ENCODE results near the gene GPALPP1.
A peak's percentile ranks its signal among the peaks of the same experiment; 100 is the strongest.
"Not testable (repeated sequence)": the region's sequence is repeated elsewhere in the genome, so short reads cannot be mapped to it uniquely, and the experiment has no call there.

The GPALPP1 gene, protein sequence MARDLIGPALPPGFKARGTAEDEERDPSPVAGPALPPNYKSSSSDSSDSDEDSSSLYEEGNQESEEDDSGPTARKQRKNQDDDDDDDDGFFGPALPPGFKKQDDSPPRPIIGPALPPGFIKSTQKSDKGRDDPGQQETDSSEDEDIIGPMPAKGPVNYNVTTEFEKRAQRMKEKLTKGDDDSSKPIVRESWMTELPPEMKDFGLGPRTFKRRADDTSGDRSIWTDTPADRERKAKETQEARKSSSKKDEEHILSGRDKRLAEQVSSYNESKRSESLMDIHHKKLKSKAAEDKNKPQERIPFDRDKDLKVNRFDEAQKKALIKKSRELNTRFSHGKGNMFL

DNA sequence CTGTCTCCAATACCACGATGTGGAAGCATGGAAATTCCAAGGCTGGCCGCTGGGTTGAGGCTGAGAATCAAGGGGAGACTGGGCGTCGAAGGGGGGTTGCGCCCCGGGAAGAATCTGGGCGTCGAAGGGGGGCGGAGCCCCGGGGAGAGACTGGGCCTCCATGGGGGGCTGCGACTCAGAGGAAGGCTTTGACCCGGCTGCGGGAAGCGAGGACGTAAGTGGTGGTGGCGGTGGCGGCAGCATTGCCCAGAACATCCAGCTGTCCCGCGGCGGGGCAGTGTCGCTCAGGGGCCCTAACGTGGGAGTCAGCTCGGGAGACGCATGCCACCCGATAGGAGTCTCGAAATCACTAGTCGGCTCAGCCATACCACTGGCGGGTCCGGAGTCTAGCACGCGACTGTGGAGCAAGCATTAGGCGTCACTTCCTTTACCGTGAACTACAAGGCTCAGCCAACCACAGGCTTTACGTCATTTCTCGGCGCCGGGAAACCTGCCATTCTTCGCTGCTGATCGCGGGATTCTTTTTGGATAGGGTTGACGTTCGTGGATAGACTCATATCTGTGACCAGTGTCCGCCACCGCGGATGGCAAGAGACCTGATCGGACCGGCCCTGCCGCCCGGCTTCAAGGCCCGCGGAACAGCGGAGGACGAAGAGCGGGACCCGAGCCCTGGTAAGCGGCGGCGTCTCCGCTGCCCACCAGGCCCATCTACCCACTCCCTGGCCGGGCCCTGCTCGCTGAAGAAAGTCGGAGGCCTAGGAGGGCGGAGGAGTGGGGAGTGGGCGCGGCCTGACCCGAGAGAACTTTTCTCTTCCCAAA is at the start of gene GPALPP1, which contains the start of gene NUFIP1:
Gene GPALPP1 (plus strand): TSS at position 468 of the 819 bp plus-strand sequence. CDS start 117 bp downstream, at position 585.
Gene NUFIP1 (minus strand): TSS at position 401 of the 819 bp plus-strand sequence. CDS start 35 bp downstream, at position 366.
- peak; percentile 88 for DNase-seq (ENCODE audit: low read depth in 2 of 2)

DNA sequence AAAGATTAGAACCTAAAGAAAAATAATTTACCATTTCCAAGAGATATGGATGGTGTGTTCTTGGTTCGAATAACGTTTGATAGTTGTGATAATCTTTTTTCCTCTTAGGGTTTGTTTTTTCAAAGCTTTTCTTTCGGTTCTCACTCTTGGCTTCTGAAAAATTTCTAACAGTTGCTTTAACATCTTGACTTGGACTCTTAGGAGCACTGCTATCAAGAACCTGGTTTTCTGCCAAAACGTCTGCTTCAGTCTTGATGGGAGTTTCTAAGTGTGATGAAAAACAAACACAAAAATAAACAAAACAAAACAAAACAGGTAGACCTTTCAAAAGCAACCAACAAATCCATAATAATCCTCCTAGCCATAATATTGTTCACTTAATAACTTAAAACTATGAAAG is 45.9 kb upstream of the GPALPP1 start:
- DNase-seq (ENCODE audit: low read depth in 2 of 2) = not testable (repeated sequence)

DNA sequence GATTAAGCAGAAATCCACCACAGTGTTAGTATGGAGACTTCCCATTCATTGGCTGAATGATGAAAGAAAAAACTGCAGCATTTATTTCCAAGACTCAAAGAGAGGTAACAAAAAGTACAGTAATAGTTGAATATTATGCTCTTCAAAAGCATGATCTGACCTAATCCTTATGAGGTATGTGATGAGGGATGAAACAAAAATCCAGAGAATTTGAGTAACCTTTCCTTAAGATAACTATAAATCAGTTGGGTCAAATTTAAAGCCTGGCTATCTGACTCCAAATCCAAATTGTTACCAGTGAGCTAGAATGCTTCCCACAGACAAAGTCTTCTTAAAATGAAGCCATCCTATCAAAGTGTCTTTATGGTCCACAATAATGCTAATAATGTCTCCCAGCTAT is 38.2 kb upstream of the GPALPP1 start:
- DNase-seq (ENCODE audit: low read depth in 2 of 2) = no peak

DNA sequence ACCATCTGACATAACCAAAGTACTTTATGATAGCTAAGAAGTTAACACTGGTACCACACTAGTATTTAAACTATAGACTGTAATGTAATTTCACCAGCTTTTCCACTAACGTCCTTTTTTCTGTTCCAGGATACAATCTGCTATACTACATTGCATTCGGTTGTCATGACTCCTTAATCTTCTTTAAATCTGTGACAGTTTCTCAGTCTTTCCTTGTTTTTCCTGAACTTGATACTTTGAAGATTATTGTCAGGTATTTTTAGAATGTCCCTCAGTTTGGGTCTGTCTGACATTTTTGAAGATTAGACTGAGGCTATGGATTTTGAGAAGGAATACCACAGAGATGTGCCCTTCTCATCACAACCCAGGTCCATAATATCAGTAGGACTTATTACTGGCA is 36.7 kb upstream of the GPALPP1 start:
- DNase-seq (ENCODE audit: low read depth in 2 of 2) = no peak

DNA sequence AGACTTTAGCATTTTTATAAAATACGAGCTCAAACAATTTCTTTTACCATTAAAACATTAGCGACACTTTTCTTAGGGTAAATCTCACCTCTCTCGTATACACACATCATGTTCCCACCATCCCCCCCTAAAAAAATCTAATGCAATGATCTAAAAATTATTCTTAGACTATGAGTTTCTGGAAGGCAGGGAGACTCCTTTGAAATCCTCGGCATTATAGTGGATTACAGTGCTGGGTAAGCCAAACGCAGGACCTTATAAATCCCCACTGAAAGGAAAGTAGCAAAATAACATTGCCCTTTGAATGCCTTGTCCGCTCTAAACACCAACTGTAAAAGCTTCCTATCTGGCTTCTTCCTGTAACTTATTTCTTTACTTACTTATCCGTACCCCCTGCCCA is 35.1 kb upstream of the GPALPP1 start:
- no peak for DNase-seq (ENCODE audit: low read depth in 2 of 2)

DNA sequence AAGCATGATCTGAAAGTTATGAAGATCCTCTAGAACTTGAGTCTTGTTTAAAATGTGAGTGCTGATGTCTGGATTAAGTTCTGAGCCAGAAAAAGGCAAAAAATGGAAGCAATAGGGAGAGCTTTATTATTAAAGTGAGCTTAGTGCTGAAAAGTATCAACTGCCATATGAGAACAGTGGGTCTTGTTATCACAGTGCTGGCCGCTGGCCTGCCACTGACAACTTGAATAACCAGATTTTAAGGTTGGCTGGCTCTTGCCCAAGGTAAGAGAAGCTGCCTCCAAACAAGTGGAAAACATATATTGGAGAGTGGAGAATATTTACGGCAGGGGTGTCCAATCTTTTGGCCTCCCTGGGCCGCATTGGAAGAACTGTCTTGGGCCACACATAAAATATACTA is 33.9 kb upstream of the GPALPP1 start:
- no peak for DNase-seq (ENCODE audit: low read depth in 2 of 2)

DNA sequence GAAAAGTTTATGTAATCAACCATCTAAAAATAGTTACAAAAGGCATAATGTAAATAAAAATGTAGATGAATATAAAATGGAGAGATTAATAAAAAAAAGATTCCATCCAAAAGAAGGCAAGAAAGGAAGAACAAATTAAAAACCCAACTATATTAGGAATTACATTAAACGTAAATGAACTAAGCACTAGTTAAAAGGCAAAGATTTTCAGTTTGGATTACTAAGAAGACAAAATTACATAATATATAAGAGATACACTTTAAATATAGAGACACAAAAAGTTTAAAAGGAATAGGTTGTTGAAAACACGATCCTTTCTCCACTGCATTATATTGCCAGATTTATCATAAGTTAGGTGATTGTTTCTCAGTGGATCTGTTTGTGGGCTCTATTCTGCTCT is 27.3 kb upstream of the GPALPP1 start:
- DNase-seq (ENCODE audit: low read depth in 2 of 2) = no peak

DNA sequence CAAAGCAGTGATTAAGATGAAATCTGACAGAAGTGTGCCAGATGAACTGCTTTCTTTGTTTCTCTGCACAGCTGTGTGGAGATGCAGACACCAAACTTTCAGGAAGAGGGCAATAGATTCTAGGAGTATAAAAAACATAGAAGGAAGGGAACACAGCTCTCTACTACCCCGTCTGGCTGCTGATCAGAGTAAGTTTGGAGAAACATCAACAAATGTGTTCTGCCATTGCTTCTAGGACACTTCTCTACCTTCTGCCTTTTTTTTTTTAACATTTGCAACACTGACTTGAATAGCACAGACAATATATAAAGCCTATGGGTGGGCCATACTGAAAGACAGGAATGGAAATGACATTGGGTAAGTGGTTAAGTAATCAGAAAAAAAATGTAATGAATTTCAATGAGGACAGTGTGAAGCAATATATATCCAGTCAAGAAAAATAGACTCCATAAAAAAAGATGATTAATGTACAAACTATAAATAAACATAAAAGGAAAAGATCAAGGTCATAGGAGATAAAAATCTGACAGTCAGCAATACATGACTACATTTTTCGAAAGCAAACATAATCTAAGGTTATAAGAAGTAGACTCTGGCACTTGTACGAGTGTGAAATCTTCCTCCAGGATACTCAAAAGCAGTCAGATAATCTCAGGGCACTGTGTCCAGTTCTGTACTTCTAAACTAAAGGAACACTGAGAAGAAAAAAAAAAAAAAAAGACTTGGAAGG is 21.5 kb upstream of the GPALPP1 start:
- no peak for DNase-seq (ENCODE audit: low read depth in 2 of 2)

DNA sequence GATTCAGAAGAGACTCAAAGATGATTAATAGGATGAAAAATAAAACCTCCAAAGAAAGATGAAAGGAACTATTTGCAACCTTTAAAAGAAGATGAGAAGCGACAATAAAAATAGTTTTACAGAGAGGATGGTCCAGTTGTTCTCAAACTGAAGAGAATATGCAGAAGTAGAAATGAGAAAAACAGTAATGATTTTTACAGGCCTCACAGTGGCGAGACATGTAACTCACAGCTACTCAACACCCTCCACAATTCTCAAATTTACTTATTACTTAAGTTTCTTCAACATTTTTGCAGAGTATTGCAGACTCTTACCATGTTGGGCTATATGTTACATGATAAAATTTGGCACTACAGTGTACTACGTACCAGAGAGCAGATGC is 20.9 kb upstream of the GPALPP1 start:
- DNase-seq (ENCODE audit: low read depth in 2 of 2) = no peak

DNA sequence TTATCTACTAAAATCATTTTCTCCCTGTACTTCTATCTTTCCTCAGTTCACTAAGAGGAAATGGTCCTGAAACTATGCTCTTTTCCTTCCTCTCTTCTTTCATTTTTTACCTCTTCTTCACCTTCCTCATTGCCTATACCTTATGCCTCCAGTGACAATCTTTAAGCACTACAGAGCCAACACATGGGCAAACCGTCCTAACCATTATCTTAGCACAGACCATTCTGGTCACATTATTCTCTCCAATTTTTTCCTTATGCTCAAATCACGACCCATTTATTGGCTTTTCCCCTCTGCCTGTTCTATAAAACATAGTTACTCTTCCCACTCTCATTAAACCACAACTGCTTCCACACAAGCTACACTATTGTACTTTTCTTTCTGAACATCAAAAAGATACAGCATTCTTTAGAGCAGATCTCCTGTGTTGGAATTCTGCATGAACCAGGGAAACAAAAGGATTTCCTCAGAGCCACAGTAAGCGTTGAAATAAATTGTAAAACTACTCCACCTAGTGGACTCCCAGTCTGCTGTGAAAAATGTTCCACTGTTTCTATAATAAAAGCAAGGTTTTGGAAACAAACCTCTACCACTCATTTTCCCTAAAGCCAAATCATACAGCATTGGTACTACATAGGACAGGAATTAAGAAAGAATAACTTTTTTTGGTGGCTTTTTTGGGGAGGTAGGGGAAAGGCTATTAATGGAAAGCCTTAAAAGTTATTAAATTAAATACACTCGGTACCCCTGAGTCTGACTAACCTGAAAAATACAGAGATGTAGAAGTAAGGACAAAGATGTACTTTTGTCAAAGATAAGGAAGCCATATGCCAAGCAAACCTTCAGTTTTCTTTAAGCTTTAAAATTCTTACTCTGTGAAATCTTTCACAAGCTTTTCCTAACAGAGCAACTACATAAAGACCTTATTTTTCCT is 19.5 kb upstream of the GPALPP1 start:
- DNase-seq (ENCODE audit: low read depth in 2 of 2) = no peak

DNA sequence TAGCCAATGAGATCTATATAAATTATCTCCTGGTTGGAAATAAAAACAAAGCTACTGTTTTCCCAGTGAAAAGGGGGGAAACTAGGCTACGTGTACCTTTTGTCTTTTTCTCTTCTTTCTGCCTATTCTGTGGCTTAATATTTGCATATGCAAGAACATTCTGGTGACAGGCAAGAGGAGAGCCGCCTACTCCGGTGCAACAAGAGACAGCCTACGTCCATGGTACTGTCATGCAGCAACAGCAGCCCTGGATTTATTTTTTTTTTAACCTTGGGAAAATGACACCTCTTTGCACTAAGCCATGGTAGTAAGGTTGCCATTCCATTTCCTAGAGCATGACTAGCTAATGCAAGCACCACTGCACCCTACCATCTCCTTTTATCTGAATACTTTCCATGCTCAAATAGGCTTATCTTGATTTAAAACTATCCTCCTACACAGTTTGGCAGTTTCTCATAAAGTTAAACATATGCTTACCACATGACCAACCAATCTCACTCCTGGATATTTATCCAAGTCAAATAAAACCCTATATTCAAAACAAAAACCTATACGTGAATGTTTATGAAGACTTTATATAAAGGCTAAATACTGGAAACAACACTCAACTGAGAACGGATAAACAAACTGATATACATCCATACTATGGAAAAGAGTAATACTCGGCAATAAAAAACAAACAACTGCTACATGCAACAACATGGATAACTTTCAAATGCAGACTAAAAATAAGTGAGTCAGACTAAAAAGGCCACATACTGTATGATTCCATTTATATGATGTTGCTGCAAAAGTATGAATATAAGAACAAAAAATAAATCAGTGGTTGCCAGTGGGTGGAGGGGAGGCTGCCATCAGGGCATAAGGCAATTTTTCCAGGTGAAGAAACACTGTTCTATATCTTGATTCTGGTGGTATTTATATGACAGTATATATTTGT is 17.4 kb upstream of the GPALPP1 start:
- no peak for DNase-seq (ENCODE audit: low read depth in 2 of 2)

DNA sequence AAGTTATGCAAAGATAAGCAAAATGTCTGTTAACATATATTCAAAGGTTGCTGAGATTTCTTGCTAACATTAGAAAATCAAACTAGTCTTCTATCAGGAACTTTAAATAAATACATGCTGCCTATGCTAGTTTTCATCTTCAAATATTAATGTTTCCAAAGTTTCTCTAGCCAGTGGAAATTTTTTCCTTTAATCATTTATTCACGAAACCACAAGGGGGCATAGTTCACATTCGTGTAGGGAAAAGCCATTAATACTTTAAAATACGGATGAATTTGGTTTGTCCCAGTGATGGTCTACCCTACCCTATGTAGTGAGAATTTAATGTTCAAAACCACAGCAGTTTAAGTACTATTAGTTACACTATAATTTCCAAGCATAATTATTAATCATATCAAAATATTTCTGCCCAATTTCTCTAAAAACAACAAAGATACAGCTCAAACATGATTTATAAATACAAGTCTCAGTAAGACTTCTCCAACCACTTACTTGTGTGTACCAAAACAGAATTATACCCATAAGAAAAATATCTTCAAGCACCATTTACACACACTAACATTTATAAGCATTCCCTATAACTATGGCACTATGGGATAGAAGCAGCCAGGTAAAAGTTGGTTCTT is 16.3 kb upstream of the GPALPP1 start:
- no peak for DNase-seq (ENCODE audit: low read depth in 2 of 2)

DNA sequence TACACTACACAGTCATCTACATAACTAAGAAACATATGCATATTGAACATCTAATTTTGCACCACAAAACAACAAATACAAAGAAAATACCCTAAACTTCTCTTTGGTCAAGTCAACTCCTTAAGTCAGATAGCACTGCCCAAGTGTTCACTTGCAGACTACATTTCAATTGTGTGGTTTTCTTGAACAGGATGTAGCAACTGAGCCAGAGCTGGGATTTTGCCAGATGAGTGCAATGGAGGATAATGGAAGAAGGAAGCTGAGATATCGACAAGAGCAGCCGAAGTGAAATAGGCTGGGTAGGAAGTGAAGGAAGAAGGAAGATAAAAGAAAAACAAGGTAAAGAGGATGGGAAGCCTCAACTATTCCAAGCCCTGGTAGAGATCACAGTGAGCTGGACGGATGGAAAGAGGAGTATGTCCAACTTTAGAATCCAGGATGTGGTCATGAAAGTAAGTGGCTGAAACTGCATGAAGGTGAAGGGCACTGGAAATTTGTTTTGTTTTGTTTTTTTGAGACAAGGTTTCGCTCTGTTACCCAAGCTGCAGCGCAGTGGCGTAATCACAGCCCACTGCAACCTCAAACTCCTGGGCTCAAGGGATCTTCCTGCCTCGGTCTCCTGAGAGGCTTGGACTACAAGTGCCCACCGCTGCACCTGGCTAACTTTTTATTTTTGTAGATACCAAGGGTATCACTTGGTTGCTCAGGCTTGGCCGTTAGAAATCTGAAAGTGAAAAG is 15.1 kb upstream of the GPALPP1 start:
- no peak for DNase-seq (ENCODE audit: low read depth in 2 of 2)

DNA sequence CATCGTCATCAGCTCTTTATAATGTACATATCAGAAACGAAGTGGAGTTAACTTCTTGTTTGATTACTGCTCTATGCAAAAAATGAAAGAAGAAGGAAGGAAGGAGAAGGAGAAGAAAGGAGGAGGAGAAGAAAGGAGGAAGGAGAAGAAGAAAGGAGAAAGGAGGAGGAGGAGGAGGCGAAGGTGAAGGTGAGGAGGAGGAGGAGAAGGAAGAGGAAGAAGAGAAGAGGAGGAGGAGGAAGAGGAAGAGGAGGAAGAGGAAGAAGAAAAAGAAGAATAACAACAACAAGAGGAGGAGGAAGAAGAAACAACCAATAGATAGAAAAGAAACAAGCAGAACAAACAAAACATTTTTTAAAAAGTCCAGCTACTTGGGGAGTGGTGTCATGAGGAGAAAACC is 13.1 kb upstream of the GPALPP1 start:
- DNase-seq (ENCODE audit: low read depth in 2 of 2) = no peak

DNA sequence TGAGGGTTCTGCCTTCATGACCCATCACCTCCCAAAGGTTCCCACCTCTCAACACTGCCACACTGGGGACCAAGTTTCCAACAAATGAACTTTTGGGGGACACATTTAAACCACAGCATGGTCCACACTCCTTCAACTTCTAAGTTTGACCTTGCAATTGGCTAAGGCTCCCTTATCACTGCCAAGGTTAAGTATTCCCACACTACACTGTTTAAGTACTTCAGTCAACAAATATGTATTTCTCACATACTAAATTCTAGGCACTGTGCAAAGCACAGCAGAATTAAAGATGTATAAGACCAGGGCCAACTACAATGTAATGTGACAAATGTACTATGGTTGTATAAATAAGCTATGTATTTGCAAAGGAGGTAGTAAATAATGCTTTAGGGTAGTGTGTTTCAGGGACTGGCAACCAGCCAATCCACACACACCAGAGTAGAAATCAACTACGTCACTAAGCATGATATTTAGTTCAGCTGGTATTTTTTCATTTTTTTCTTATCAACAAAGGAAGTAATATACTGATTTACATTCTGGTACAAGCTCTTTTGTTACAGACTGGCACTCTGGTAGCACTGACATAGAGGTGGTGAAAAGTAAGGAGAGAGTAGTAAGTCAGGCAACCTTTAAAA is 12.3 kb upstream of the GPALPP1 start:
- DNase-seq (ENCODE audit: low read depth in 2 of 2) = no peak

DNA sequence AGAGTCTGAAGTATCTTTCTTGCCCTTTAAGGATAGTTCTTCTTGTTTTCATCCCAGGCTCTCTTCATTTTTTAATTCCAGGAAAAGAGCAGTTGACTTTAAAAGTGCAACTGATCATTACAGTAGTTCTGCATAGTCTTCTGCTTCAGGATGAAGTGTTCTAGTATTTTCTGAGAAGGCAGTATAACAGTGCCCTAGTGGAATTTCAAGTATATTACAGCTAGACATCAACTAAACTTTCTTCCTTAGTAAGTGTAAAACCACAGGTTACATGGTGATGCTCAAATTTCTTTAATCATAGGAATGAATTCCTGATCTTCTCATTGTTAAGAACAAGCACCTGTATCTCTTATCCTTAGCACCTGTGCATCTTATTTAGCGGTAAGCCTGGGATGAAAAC is 11.0 kb upstream of the GPALPP1 start:
- DNase-seq (ENCODE audit: low read depth in 2 of 2) = no peak

DNA sequence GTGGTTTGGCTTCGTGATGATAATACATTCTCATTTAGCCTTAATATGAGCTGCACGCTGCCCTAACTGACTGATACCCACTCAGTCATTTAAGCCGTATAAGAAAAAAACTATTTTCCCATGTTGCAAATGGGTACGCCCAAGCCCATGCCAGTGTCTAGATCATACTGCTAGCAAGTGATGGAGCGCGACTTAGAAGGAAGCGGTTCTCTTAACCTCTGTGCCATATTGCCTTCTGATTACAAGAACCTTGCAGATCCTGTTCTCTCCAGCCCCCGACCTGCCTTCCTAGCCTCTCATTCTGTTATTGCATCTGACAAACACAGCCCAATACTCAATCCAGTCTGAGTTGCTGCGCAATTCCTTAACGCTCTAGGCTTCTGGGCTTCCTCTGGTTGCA is 603 bp downstream of the GPALPP1 start:
- DNase-seq (ENCODE audit: low read depth in 2 of 2) = no peak

DNA sequence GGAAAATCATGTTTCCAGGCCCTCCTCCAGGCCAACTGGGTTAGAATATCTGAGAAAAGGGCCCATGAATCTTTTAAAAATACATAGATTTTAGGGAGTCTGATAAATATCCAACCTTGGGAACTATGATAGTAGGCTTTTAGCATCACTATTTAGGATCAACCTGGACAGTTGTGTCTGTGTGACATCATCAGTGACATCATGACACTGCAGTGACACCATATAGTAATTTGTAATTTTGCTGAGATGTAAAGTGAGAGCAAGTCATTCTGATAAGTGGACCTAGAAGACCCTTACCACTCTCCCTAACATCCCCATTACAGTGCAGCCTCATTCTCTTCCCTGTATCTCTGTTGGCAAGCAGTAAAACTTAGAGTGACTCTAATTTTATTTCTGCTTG is 14.1 kb downstream of the GPALPP1 start:
- no peak for DNase-seq (ENCODE audit: low read depth in 2 of 2)

DNA sequence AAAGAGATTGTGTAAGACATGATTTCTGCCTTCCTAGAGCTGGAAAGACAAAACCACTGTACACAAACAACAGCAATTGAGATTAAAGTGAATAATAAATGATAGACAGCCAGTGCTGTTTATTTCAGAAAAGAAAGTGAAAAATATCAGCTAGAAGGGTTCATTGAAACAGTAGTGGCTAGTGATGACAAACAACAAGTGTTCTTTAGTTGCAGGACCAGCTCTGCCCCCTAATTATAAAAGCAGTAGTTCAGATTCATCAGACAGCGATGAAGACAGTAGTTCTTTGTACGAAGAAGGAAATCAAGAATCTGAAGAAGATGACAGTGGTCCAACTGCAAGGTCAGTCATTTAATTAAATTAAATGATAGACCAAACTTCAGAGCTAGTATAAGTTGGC is 14.8 kb downstream of the GPALPP1 start:
- no peak for DNase-seq (ENCODE audit: low read depth in 2 of 2)

Data from activated CD8-positive, alpha-beta memory T cell treated with anti-CD3 and anti-CD28 coated beads for 4 hours (primary cell).